NT2/D1 (cell line): ENCODE measurements around the gene GPC6.

ENCODE experiments used
- YY1 ChIP-seq: IDR thresholded peaks from 2 replicates; pipeline ENCODE4 v1.6.1; 2011; ENCODE audit not compliant: insufficient read length, insufficient read depth
- ZNF274 ChIP-seq: IDR thresholded peaks from 2 replicates; pipeline ENCODE4 v1.6.1; 2011; ENCODE audit warnings: mild to moderate bottlenecking, low read depth, low read length

GRCh38 chr13:93283255-93283654 lies 56.6 kb downstream of the GPC6 start:
- TF ChIP-seq YY1 (no peak), ZNF274 (no peak)
